ENCODE measurements around the gene TRIM49D1.
"Not testable (repeated sequence)": the region's sequence is repeated elsewhere in the genome, so short reads cannot be mapped to it uniquely, and the experiment has no call there.

Gene TRIM49D1

GRCh38 chr11:89922195-89922660, at the start of gene TRIM49D1:
TSS of gene TRIM49D1 (minus strand) at chr11:89922245. CDS start at chr11:89917710, 4,535 bp downstream.
- no peak for DNase-seq (ENCODE audit: low read depth)

DNA sequence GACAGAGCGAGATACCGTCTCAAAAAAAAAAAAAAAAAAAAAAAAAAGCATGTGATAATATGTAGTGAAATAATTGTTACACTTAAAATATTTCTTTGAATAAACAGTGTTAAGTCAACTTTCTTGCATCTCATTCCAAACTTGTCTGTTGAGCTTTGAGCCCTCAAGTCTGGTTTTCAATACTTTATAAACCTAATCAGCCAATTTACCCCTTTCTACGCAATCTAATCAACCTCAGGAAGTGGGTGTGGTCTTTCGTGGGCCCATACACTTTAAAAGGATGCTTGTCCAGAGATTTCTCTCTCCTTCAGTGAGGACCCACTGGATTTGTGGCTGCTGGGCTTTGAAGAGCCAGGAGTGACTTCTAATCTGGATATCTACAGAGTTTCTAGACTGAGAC, 43.7 kb upstream of the TRIM49D1 start, which contains the start of gene TRIM64:
Gene TRIM64 (plus strand): TSS at position 301 of the 400 bp plus-strand sequence. CDS start 2,467 bp downstream, outside the sequence.
- DNase-seq (ENCODE audit: low read depth): not testable (repeated sequence)

GRCh38 chr11:89960833-89961232, 38.8 kb upstream of the TRIM49D1 start:
- not testable (repeated sequence) for DNase-seq (ENCODE audit: low read depth)

- not testable (repeated sequence) for DNase-seq (ENCODE audit: low read depth)
Measured at GRCh38 chr11:89923764-89924163, 1.7 kb upstream of the TRIM49D1 start, which contains the start of gene TRIM49D2. TSS of gene TRIM49D2 (plus strand) at chr11:89924064. CDS start at chr11:89926762, 2,698 bp downstream.

DNA sequence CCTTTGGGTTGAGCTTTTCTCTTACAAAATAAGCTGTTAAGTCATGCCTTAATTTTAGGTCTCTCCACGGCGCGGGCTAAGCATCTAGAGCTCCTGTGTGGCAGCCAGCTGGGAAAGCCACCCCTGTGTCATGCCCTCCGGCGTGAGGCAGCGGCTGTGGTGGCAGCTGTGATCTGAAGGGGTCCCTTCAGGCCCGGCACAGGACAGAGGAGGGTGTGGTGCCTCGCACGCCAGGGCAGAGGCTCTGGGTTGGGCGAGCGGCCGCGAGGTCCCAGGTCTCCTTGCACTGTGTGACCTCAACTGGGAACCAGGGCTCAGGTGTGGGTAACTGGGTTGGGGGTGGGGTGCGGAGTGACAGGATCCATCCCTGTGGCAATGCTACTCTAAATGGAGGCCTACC, 21.2 kb downstream of the TRIM49D1 start:
- not testable (repeated sequence) for DNase-seq (ENCODE audit: low read depth)

DNA sequence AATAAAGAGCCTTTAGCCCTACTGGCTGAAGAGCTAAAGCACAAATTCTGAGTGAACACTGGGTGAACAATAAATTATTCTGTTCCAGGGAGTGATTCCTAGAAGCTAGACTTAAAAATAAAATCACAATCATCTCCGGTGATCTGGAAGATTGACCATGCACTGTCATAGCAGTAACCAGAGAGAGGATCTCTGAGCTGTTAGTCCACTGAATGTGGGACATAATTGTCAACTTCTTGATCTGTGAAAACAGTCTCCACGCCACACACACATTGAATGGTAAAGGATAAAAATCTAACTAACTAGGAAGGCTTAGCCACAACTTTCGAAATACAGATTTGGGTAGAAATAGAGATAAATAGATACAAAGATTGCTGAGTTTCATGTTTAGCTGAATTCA, 28.8 kb downstream of the TRIM49D1 start:
- DNase-seq (ENCODE audit: low read depth): not testable (repeated sequence)

DNA sequence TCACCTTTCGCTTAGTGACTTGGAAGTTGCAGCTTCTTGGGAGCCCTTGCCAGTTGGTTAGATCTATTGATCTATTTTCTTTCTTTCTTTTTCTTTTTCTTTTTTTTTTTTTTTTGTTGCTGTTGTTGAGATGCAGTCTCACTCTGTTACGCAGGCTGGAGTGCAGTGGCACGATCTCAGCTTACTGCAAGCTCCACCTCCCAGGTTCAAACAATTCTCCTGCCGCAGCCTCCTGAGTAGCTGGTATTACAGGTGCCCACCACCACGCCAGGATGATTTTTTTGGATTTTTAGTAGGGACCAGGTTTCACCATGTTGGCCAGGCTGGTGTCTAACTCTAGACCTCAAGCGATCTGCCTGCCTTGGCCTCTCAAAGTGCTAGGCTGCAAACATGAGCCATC, 44.5 kb downstream of the TRIM49D1 start:
- not testable (repeated sequence) for DNase-seq (ENCODE audit: low read depth)

GRCh38 chr11:89872588-89872987, 49.5 kb downstream of the TRIM49D1 start:
- DNase-seq (ENCODE audit: low read depth): not testable (repeated sequence)

GRCh38 chr11:89865223-89865622, 56.8 kb downstream of the TRIM49D1 start:
- DNase-seq (ENCODE audit: low read depth): not testable (repeated sequence)

DNA sequence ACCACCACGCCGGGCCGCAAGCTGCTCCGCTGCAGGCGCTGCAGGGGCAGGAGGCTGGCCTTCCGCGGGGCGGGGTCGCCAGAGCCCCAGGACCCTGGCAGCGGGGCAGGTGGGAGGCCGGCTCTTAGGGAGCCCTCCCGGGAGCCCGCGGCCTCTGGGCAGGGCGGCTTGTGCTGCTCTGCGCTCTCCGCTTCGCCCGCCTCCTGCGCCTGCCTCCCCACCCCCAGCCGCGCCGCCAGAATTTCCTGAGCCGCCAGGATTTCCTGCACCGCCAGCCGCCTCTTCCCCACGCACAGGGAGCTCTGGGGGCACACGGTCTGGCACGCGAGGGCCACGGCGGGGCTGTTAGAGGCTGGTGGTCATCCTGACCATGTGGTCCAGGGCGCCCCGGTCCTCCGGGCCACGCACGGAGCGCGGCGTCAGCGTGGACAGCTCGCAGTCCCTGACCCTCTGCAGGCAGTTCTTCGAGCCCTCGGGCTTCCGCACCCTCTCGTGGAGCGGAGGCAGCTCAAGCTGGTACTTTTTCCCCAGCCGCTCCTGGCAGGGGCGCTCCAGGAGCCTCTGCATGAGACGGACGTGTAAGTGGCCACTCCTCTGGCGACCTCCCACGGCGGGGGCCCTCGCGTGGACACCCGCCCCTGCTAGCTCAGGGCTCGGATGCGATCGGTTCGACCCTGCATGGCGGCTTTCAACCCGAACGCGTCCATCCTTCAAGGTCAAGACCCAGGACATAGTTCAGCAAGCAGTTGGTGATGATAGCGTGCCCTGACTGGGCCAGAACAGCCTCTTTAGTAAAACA, 57.9 kb downstream of the TRIM49D1 start:
- DNase-seq (ENCODE audit: low read depth): not testable (repeated sequence)
